A673 (cell line): ENCODE measurements around the gene TMEM186.

Experiments
- EZH2 ChIP-seq: fragments of 200-600 bp; sonication (generic); IDR thresholded peaks from 2 replicates; pipeline ENCODE4 v1.6.1; 2017; ENCODE audit warnings: borderline replicate concordance, low read depth, mild to moderate bottlenecking, mixed read lengths, antibody characterized with exemption, low read length; ENCODE audit not compliant: poor library complexity, severe bottlenecking
- TF ChIP-seq, protein P1 (sequence below): fragments of 300-800, 200-600 bp; sonication (generic); conservative IDR thresholded peaks from 2 replicates; pipeline ENCODE4 v1.5.1; 2017; ENCODE audit warnings: low read depth, mild to moderate bottlenecking, antibody characterized with exemption, low read length, moderate library complexity, mixed read lengths

DNA sequence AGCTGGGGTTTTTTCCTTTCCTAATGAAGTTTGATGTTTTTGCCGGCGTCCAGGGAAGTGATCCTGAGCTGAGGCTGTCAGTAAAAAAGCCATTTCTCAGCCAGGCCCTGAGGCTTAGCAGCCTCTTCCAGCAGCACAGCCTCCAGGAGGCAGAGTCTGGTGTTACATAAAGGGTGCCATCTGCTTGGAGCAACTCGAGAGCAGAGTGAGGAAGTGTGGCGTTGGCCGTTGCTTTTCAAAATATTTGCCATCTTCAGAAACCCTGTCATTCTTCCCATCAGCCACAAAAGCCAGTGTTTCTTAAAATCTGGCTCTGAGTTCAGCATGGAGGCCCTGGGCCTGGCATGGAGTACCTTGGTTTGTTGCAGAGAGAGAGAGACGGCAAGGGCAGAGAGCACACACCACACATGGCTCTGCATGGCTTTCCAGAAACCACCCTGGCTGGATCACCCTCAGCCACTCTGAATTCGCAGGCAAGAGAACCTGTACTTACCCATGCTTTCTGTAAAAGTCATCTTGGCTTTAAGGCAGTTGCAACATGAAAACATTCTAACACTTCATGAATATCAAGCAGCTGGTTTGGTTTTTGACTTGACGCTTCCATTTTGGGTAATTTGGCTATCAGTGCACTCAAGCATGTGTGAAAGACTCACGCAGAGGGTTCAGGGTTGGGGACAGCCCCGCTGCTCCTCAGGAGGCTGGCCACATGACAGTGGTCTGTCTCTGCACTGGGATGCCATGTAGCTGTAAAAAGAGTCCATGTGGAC, 21.2 kb upstream of the TMEM186 start:
- TF ChIP-seq, protein P1, sequence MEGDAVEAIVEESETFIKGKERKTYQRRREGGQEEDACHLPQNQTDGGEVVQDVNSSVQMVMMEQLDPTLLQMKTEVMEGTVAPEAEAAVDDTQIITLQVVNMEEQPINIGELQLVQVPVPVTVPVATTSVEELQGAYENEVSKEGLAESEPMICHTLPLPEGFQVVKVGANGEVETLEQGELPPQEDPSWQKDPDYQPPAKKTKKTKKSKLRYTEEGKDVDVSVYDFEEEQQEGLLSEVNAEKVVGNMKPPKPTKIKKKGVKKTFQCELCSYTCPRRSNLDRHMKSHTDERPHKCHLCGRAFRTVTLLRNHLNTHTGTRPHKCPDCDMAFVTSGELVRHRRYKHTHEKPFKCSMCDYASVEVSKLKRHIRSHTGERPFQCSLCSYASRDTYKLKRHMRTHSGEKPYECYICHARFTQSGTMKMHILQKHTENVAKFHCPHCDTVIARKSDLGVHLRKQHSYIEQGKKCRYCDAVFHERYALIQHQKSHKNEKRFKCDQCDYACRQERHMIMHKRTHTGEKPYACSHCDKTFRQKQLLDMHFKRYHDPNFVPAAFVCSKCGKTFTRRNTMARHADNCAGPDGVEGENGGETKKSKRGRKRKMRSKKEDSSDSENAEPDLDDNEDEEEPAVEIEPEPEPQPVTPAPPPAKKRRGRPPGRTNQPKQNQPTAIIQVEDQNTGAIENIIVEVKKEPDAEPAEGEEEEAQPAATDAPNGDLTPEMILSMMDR = no peak
- TF ChIP-seq EZH2 = no peak
